ENCODE measurements around the gene TMEM120A.

- TF ChIP-seq, protein P1, sequence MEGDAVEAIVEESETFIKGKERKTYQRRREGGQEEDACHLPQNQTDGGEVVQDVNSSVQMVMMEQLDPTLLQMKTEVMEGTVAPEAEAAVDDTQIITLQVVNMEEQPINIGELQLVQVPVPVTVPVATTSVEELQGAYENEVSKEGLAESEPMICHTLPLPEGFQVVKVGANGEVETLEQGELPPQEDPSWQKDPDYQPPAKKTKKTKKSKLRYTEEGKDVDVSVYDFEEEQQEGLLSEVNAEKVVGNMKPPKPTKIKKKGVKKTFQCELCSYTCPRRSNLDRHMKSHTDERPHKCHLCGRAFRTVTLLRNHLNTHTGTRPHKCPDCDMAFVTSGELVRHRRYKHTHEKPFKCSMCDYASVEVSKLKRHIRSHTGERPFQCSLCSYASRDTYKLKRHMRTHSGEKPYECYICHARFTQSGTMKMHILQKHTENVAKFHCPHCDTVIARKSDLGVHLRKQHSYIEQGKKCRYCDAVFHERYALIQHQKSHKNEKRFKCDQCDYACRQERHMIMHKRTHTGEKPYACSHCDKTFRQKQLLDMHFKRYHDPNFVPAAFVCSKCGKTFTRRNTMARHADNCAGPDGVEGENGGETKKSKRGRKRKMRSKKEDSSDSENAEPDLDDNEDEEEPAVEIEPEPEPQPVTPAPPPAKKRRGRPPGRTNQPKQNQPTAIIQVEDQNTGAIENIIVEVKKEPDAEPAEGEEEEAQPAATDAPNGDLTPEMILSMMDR (IDR thresholded peaks at IDR 0.05) = no peak
- no peak for TF ChIP-seq POLR2AphosphoS5 (IDR thresholded peaks at IDR 0.05)
Observed at GRCh38 chr7:75995052-75995471, 667 bp upstream of the TMEM120A start.

Data from upper lobe of left lung (tissue), 4 donors.